Ovary (tissue), 9 donors: ENCODE results near the gene MCTP1. TPM values are rescaled to one million over a fixed set of nuclear protein-coding genes. Genes with fewer than 3 reads are reported as not detected.

Experiments used
- DNase-seq, 5 donors: peaks; one replicate each; pipeline ENCODE4 v3.0.0-alpha.2; 2019 to 2020
- H3K27ac ChIP-seq, 2 donors: fragments of 200-600 bp; one replicate each; pipeline versions ENCODE4 v1.5.1 to v1.8.0; 2019 to 2022
- H3K27me3 ChIP-seq: fragments of 200-600 bp; one replicate; pipeline ENCODE4 v1.8.0; 2022
- H3K36me3 ChIP-seq: fragments of 200-600 bp; sonication (generic); one replicate; pipeline ENCODE4 v1.5.1; 2019
- H3K4me1 ChIP-seq: one replicate; pipeline ENCODE4 v1.8.1; 2013; ENCODE audit warnings: mild to moderate bottlenecking, moderate library complexity; ENCODE audit not compliant: insufficient read depth
- H3K4me3 ChIP-seq: fragments of 200-600 bp; sonication (generic); one replicate; pipeline ENCODE4 v1.5.1; 2017
- H3K9me3 ChIP-seq, 2 donors: fragments of 200-600 bp in 1 of 2; sonication (generic) in 1 of 2; one replicate each; pipeline versions ENCODE4 v1.5.1 to v1.8.1; 2013 to 2019; ENCODE audit warnings: mild to moderate bottlenecking in 1 of 2, moderate library complexity in 1 of 2
- CTCF ChIP-seq, 3 donors: fragments of 450-650 bp in 2 of 3; fragments of 200-600 bp in 1 of 3; IDR thresholded peaks; one replicate each; pipeline versions ENCODE4 v1.5.1 to v1.8.0; 2016 to 2022; ENCODE audit warnings: antibody characterized with exemption in 3 of 3, mild to moderate bottlenecking in 1 of 3
- EP300 ChIP-seq: sonication (generic); formaldehyde crosslinking; IDR thresholded peaks from one replicate; pipeline ENCODE4 v1.6.1; 2017; ENCODE audit warnings: antibody characterized with exemption
- POLR2A ChIP-seq: fragments of 450-650 bp; IDR thresholded peaks from one replicate; pipeline ENCODE4 v1.6.1; 2017; ENCODE audit warnings: antibody characterized with exemption, mild to moderate bottlenecking, moderate library complexity
- WGBS, 3 donors: extraction: QIAGEN DNeasy Blood & Tissue Kit in 1 of 3; methylation state at CpG; one replicate each; pipeline versions ENCODE4 v1.1.5 to v1.1.7; 2013 to 2017; 5-methylcytosine and 5-hydroxymethylcytosine counted together
- intact Hi-C, 4 donors: fragments of 100-400 bp; cut with DNase I; formaldehyde crosslinking; loops; one replicate each; pipeline versions ENCODE4 v1.11.0 to v1.15.1; 2022 to 2023
- polyA plus RNA-seq, 2 donors: library from polyadenylated mRNA; stranded (reverse); fragments of 200-250 nt in 1 of 2; fragments of 350-450 nt in 1 of 2; fragmentation: Illumina TruSeq in 1 of 2; extraction: RNeasy Lipid Tissue Mini Kit (QIAGEN cat#74804) in 1 of 2; gene quantifications; one replicate each; pipeline ENCODE4 v1.2.3, GENCODE V29; 2013 to 2014
- total RNA-seq, 7 donors: library from RNA; depleted of rRNA in 2 of 7; stranded (reverse); fragments of >200 nt in 2 of 7; fragmentation: NEBNext Ultra II Directional in 3 of 7; extraction: Animal tissue kit (Norgen Biotek cat#: 25700) in 3 of 7; gene quantifications; one replicate each; pipeline versions ENCODE4 v1.1.0 to v1.2.4, GENCODE V29; 2016 to 2023
- donor health status: DM: no; HTN: no; CAD: no; lungs with moderate emphysema.
- donor health status: DM: no; HTN: no; CAD: no.
- donor health status: Bipolar disorder and iron deficiency.
- donor health status: DM: yes; HTN: yes; CAD: no.
- donor health status: DM: no; HTN: no; CAD: no.
- donor health status: DM: yes; HTN: yes; CAD: no.

Gene MCTP1
- total and polyA plus RNA-seq, 9 donors, result 1.7 to 11.4 (median 5.0) TPM

GRCh38 chr5:95238560-95239325 lies 46.2 kb downstream of the MCTP1 start:
- no peaks in the 10 kb centered on the region for H3K9me3 ChIP-seq
- H3K4me3 ChIP-seq, result no peak overlapping the region
- 52 to 57% (median 55%) methylated on average over 10 of the region's 10 CpGs for WGBS, 3 donors
- H3K4me1 ChIP-seq, result no peaks in the 10 kb centered on the region
- no peaks in the 10 kb centered on the region for H3K36me3 ChIP-seq
- no peak for TF ChIP-seq CTCF (IDR thresholded peaks at IDR 0.05)
- no peak for TF ChIP-seq EP300
- TF ChIP-seq POLR2A, result no peak
- no peak overlapping the region for H3K27ac ChIP-seq
- DNase-seq, result no peak
- no peaks in the 10 kb centered on the region for H3K27me3 ChIP-seq
- intact Hi-C loops, result no loop called here

GRCh38 chr5:95237324-95237723 lies 47.6 kb downstream of the MCTP1 start:
- H3K27me3 ChIP-seq, result no peaks in the 10 kb centered on the region
- H3K9me3 ChIP-seq, result no peaks in the 10 kb centered on the region
- intact Hi-C loops, result no loop called here
- no peak overlapping the region for H3K4me3 ChIP-seq
- no peaks in the 10 kb centered on the region for H3K36me3 ChIP-seq
- no peak for TF ChIP-seq EP300
- no peak for TF ChIP-seq POLR2A
- no peak for TF ChIP-seq CTCF (IDR thresholded peaks at IDR 0.05)
- 79 to 82% (median 81%) methylated on average over 5 of the region's 5 CpGs for WGBS, 3 donors
- H3K4me1 ChIP-seq, result no peaks in the 10 kb centered on the region
- DNase-seq, result no peak
- H3K27ac ChIP-seq, result no peak overlapping the region

- Histone ChIP-seq H3K9me3 (no peaks in the 10 kb centered on the region), H3K27me3 (no peaks in the 10 kb centered on the region), H3K36me3 (no peaks in the 10 kb centered on the region), H3K27ac (no peak overlapping the region), H3K4me3 (no peak overlapping the region), H3K4me1 (no peaks in the 10 kb centered on the region)
- 80 to 84% (median 84%) methylated on average over 1 of the region's 1 CpG for WGBS, 3 donors
- no peak for DNase-seq
- intact Hi-C loops, result no loop called here
- no peak for TF ChIP-seq EP300
These were observed 49.4 kb downstream of the MCTP1 start for GRCh38 chr5:95235439-95235982.

- 88 to 100% (median 88%) methylated on average over 2 of the region's 2 CpGs for WGBS, 3 donors
- no peak for TF ChIP-seq POLR2A
- no peak for TF ChIP-seq EP300
- no peak for TF ChIP-seq CTCF (IDR thresholded peaks at IDR 0.05)
- Histone ChIP-seq H3K27ac (no peak overlapping the region), H3K4me1 (peaks cover 2% of the 10 kb centered on the region), H3K9me3 (no peaks in the 10 kb centered on the region), H3K27me3 (no peaks in the 10 kb centered on the region), H3K36me3 (no peaks in the 10 kb centered on the region), H3K4me3 (no peak overlapping the region)
- intact Hi-C loops, result no loop called here
- no peak for DNase-seq
These were observed 55.2 kb downstream of the MCTP1 start for GRCh38 chr5:95229646-95230045.

GRCh38 chr5:95224701-95225459 lies 60.0 kb downstream of the MCTP1 start:
- Histone ChIP-seq H3K27me3 (no peaks in the 10 kb centered on the region), H3K9me3 (no peaks in the 10 kb centered on the region), H3K4me1 (no peaks in the 10 kb centered on the region), H3K27ac (no peak overlapping the region), H3K36me3 (no peaks in the 10 kb centered on the region), H3K4me3 (no peak overlapping the region)
- intact Hi-C loops, result no loop called here
- TF ChIP-seq CTCF (IDR thresholded peaks at IDR 0.05), result no peak
- TF ChIP-seq EP300, result no peak
- no peak for TF ChIP-seq POLR2A
- DNase-seq, result no peak
